Activated CD4-positive, alpha-beta T cell treated with anti-CD3 and anti-CD28 coated beads, Interleukin-2, Interleukin-6, amounts not matched to agents 100 ng/mL and 50 ng/mL, durations not matched to agents 16 hours and 8 hours (primary cell): ENCODE data around the gene HTT.
A peak's percentile ranks its signal among the peaks of the same experiment; 100 is the strongest.
"Not testable (repeated sequence)": the region's sequence is repeated elsewhere in the genome, so short reads cannot be mapped to it uniquely, and the experiment has no call there.

ENCODE experiments used
- DNase-seq: peaks from one replicate; pipeline ENCODE4 v3.0.0-alpha.2; 2020

Gene HTT

GRCh38 chr4:3085948-3086670 lies 11.6 kb downstream of the HTT start:
- DNase-seq: peak; percentile 33

- DNase-seq: no peak
Measured at GRCh38 chr4:3087115-3087797, 12.8 kb downstream of the HTT start.

GRCh38 chr4:3091464-3091863 lies 17.0 kb downstream of the HTT start:
- DNase-seq: no peak

GRCh38 chr4:3094701-3095100 lies 20.2 kb downstream of the HTT start:
- not testable (repeated sequence) for DNase-seq

GRCh38 chr4:3096202-3096601 lies 21.7 kb downstream of the HTT start:
- no peak for DNase-seq

GRCh38 chr4:3098346-3098745 lies 23.9 kb downstream of the HTT start:
- no peak for DNase-seq

- DNase-seq: peak; percentile 93
Measured at GRCh38 chr4:3106339-3107186, 32.1 kb downstream of the HTT start.

- DNase-seq: no peak
Measured at GRCh38 chr4:3107271-3107670, 32.8 kb downstream of the HTT start.

- no peak for DNase-seq
Measured at GRCh38 chr4:3107691-3108121, 33.2 kb downstream of the HTT start.

- no peak for DNase-seq
Measured at GRCh38 chr4:3108211-3108610, 33.7 kb downstream of the HTT start.

- no peak for DNase-seq
Measured at GRCh38 chr4:3111461-3111860, 37.0 kb downstream of the HTT start.

- no peak for DNase-seq
Measured at GRCh38 chr4:3112201-3112600, 37.7 kb downstream of the HTT start.

GRCh38 chr4:3112609-3113469 lies 38.4 kb downstream of the HTT start:
- DNase-seq: no peak

- DNase-seq: no peak
Measured at GRCh38 chr4:3114377-3114776, 39.9 kb downstream of the HTT start.

- no peak for DNase-seq
Measured at GRCh38 chr4:3115637-3116270, 41.3 kb downstream of the HTT start.

- no peak for DNase-seq
Measured at GRCh38 chr4:3116955-3117354, 42.5 kb downstream of the HTT start.

- DNase-seq: no peak
Measured at GRCh38 chr4:3118312-3118711, 43.8 kb downstream of the HTT start.

GRCh38 chr4:3119464-3119863 lies 45.0 kb downstream of the HTT start:
- DNase-seq: no peak

- no peak for DNase-seq
Measured at GRCh38 chr4:3121110-3121509, 46.6 kb downstream of the HTT start.

GRCh38 chr4:3121596-3121995 lies 47.1 kb downstream of the HTT start:
- no peak for DNase-seq

GRCh38 chr4:3122081-3122563 lies 47.6 kb downstream of the HTT start:
- no peak for DNase-seq

GRCh38 chr4:3123181-3123671 lies 48.7 kb downstream of the HTT start:
- DNase-seq: no peak
